Activated T-cell treated with anti-CD3 and anti-CD28 coated beads for 24 hours (primary cell): ENCODE data around the gene KLB.
"Not testable (repeated sequence)": the region's sequence is repeated elsewhere in the genome, so short reads cannot be mapped to it uniquely, and the experiment has no call there.

Experiments
- DNase-seq: peaks from one replicate; pipeline ENCODE4 v3.0.0-alpha.2; 2020; ENCODE audit warnings: low read depth

KLB gene

DNA sequence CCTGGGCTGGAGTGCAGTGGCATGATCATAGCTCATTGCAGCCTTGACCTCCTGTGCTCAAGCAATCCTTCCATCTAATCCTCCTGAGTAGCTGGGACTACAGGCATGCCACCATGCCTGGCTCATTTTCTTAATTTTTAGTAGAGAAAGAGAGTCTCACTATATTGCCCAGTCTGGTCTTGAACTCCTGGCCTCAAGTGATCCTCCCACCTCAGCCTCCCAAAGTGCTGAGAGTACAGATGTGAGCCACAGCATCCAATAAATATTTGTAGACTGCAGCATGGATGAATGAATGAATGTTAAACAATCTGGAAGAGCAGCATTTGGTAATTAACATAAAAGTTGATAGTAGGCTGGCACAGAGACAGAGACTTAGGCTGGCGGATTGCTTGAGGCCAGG lies 20.0 kb downstream of the KLB start:
- no peak for DNase-seq

- no peak for DNase-seq
These were observed 20.9 kb downstream of the KLB start for GRCh38 chr4:39427520-39428114.

DNA sequence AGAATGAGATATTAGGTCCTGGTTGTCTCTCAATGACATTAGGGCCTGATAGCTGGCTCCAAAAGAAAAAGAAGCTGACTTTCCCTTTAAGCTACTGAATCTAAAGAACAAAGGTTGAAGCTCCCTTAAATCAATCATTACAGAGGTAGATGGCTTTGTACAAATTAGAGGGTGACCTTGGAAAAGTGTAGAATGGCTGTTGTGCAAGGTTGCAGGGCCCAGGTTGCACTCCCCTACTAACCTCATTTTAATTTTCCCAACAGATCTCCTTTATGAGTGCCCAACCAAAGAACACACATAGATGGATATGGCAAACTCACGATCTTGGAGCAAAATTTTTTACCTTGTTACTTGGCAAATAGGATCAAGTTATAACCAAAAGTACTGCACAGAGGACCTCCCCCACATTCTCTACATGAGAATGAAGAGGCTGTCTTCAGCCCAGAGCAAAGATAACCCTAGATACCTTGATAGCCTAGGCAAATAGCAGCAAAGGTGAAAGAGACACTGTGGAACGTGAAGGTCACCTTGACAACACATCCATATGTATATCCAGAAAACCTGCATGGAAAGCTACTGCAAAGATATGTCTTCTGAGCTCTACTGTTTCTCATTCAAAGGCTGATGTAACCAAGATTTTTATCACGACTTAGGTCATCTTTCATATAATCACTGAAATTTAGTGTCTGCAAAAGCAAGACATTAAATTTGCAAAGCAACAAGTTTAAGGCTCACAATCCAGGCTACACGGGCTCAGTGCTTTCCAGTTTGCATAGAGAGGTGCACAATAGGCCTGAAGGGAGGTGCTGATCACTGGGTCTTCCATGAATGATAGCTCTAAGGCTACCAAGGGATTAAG lies 23.0 kb downstream of the KLB start:
- DNase-seq: no peak

GRCh38 chr4:39433878-39434492 lies 27.3 kb downstream of the KLB start:
- no peak for DNase-seq

DNA sequence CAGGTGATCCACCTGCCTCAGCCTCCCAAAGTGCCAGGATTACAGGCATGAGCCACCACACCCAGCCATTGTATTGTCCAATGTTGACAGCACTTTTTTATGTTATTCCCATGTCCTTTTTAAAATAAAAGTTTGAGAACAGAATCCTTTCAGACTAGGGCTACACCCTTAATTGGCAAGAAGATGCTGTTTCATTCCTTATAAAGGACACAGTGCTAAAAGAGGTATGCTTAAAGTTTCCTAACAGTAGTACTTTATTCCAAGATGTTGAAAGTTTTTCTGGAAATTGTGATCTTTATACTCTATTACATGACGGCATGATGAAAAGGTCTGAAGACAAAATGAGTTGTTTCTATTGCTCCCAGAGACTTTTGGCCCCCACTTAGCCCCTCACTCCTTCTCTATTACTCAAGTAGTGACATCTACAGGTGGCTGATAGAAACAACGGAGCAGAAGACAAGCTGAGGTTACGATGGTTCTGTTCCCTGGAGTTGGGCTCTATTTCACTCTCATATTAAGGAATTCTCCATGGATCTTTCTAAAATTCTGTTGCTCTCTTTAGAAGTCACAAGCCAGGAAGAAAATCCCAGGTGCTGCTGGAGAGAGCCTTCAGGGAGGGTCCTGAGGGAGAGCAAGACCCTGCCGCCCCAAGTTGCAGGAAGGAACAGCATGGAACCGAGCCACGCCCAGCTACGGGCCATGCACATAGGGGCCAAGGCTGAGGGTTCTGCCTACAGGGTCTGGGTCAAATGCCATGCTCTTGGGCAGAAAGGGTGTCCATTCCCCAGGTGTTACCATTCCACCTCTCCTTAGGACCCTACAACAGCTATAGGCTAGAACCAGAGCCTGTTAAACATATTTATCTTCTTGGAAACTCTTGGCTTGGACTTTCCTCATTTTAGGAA lies 29.2 kb downstream of the KLB start:
- DNase-seq: no peak

DNA sequence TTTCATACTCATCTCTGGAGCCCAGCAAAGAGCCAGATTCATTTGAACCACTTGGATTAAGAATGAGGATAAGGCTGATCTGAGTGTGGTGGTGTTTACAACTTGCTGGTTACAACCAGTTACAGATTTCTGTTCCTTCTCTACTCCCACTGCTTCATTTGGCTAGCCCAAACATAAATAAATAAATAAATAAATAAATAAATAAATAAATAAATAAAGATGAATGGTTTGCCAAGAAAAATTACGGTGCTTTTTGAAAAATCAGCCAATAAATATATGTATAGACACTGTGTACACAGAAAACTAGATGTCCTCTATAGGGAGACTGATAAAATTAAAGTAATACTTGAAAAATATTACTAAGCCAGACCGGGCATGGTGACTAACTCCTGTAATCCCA lies 34.9 kb downstream of the KLB start:
- DNase-seq: no peak

GRCh38 chr4:39442998-39443397 lies 36.3 kb downstream of the KLB start:
- no peak for DNase-seq

- DNase-seq: no peak
These were observed 39.7 kb downstream of the KLB start for GRCh38 chr4:39446483-39446841.

DNA sequence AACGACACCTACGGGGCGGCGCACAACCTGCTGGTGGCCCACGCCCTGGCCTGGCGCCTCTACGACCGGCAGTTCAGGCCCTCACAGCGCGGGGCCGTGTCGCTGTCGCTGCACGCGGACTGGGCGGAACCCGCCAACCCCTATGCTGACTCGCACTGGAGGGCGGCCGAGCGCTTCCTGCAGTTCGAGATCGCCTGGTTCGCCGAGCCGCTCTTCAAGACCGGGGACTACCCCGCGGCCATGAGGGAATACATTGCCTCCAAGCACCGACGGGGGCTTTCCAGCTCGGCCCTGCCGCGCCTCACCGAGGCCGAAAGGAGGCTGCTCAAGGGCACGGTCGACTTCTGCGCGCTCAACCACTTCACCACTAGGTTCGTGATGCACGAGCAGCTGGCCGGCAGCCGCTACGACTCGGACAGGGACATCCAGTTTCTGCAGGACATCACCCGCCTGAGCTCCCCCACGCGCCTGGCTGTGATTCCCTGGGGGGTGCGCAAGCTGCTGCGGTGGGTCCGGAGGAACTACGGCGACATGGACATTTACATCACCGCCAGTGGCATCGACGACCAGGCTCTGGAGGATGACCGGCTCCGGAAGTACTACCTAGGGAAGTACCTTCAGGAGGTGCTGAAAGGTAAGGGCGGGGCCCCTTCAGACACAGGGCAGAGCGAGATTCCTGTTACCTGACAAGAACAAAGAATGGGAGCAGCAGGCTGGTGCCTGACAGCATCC lies 40.3 kb downstream of the KLB start:
- peak; percentile 17 for DNase-seq

DNA sequence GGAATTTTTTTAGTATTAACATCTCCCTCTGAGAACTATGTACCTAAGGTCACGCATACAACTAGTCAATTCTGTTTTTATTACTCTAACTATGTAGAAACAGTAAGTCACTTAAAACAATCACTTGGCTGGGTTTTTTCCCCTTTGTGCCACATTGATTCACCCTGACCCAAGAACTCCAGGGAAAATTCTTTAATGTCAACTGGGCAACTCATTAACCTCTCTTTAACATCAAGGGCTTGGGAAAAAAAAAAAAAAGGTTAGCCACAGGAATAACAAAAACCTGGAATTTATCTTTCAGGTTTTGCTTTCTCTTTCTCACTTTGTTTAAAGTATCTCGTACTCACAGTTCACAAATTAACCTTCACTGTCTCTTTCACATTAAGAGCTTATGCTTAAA lies 43.9 kb downstream of the KLB start:
- no peak for DNase-seq

GRCh38 chr4:39451423-39452023 lies 44.8 kb downstream of the KLB start:
- no peak for DNase-seq

GRCh38 chr4:39452153-39452859 lies 45.6 kb downstream of the KLB start:
- no peak for DNase-seq

GRCh38 chr4:39452860-39453587 lies 46.3 kb downstream of the KLB start:
- DNase-seq: no peak

- DNase-seq: no peak
These were observed 47.0 kb downstream of the KLB start for GRCh38 chr4:39453738-39454137.

- no peak for DNase-seq
These were observed 48.8 kb downstream of the KLB start for GRCh38 chr4:39455486-39455885.

DNA sequence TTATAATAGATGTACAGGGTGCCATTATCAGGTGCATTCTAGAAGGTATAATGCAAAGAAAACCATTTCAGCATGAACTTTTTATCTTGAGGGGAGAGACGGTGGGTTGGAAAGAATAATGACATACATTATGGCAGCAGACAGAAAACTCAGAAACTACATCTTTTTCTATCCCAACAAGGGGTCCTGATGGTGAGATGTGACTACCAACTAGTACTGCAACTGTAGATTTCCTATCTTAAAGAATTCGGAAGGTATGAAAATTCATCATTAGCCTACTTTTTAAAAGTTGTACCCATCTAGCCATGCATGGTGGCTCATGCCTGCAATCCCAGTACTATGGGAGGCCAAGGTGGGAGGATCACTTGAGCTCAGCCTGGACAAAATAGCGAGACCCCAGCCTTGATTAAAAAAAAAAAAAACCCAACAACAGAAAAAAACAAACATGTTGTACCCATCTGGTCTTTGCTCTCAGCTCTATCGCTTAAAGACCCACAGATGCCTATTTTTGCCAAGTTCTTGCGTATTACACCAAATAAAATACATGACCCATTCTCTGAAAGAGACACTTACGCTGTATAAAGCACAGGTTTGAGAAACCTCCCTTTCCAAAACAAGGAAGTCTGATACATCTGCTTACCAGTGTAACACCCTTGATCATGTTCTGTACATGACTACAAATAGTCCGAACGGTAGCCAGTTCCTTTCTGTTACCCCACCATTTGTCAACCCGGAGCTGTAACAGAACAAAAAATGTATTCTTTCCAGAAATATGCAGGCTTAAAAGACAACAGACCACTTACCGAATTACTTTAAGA lies 50.4 kb downstream of the KLB start:
- DNase-seq: no peak

DNA sequence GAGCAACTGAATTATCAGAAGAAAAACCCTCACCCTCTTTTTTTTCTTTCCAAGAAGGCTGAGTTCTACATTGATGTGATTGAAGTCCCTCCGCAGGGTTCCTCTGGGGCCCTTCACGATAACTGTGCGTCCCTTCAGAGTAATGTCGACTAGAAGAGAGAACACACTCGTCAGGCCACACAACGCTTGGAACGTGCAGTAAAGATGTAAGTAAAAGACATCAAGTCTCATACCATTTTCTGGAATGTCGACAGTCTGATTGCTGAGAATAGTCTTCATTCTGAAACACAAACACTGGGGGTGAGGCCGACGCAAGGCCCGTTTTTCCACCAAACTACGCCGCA lies 51.4 kb downstream of the KLB start:
- not testable (repeated sequence) for DNase-seq

- peak; percentile 90 for DNase-seq
These were observed 52.0 kb downstream of the KLB start, which contains the start of the genes LIAS and RPL9 for GRCh38 chr4:39458505-39459300. Gene LIAS (plus strand): TSS chr4:39459056. CDS start chr4:39459118, 62 bp downstream. Gene RPL9 (minus strand): TSS chr4:39458922. CDS start chr4:39458439, 483 bp downstream.
